NT2/D1 (cell line): ENCODE measurements around the gene KLHL18.
"Not testable (repeated sequence)": the region's sequence is repeated elsewhere in the genome, so short reads cannot be mapped to it uniquely, and the experiment has no call there.

Experiments
- DNase-seq: peaks from one replicate; pipeline ENCODE4 v3.0.0-alpha.2; 2011; ENCODE audit warnings: low read depth, low spot score
- H3K27me3 ChIP-seq: 2 replicates; pipeline ENCODE4 v1.6.0; 2011; ENCODE audit warnings: mild to moderate bottlenecking; ENCODE audit not compliant: insufficient read length, insufficient read depth
- H3K36me3 ChIP-seq: 2 replicates; pipeline ENCODE4 v1.6.1; 2011; ENCODE audit warnings: mild to moderate bottlenecking, low read length, mixed read lengths; ENCODE audit not compliant: insufficient read depth, insufficient read length
- H3K4me1 ChIP-seq: 2 replicates; pipeline ENCODE4 v1.5.1; 2011; ENCODE audit not compliant: insufficient read depth, insufficient read length
- H3K4me3 ChIP-seq: 2 replicates; pipeline ENCODE4 v1.5.1; 2011; ENCODE audit warnings: low read depth; ENCODE audit not compliant: insufficient read length
- H3K9ac ChIP-seq: 2 replicates; pipeline ENCODE4 v1.6.0; 2011; ENCODE audit warnings: low read depth; ENCODE audit not compliant: insufficient read length
- H3K9me3 ChIP-seq: 2 replicates; pipeline ENCODE4 v1.5.1; 2011; ENCODE audit warnings: mild to moderate bottlenecking, low read length; ENCODE audit not compliant: insufficient read depth
- SUZ12 ChIP-seq: IDR thresholded peaks from 2 replicates; pipeline ENCODE4 v1.6.1; 2011; ENCODE audit not compliant: insufficient read length, insufficient read depth; ENCODE audit errors: extremely low read depth
- YY1 ChIP-seq: IDR thresholded peaks from 2 replicates; pipeline ENCODE4 v1.6.1; 2011; ENCODE audit not compliant: insufficient read length, insufficient read depth
- ZNF274 ChIP-seq: IDR thresholded peaks from 2 replicates; pipeline ENCODE4 v1.6.1; 2011; ENCODE audit warnings: mild to moderate bottlenecking, low read depth, low read length

The KLHL18 gene

DNA sequence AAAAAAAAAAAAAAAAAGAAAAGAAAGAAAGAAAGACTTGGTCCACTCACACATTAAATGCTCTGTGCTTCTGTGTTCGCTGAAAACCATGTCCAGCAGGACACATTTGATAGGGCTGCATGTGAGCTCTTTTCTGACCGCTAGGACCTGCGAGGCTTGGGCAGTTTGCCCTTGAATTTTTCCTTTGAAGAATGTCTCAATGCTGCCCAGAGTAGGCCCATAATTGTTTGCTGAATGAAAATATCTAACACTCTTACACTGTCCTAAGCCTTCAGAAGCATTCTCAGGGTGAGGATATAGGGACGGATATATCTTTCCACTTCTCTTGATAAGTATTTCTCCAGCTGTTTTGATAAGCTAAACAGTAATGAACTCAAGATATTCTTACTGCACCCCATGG is 6.2 kb upstream of the KLHL18 start:
- peaks cover 9% of the 10 kb centered on the region for H3K36me3 ChIP-seq
- no peak overlapping the region for H3K9ac ChIP-seq
- peaks cover 7% of the 10 kb centered on the region for H3K4me1 ChIP-seq
- TF ChIP-seq ZNF274 (no peak), YY1 (no peak), SUZ12 (no peak)
- no peak for DNase-seq
- H3K4me3 ChIP-seq, result no peak overlapping the region
- H3K27me3 ChIP-seq, result no peaks in the 10 kb centered on the region
- H3K9me3 ChIP-seq, result no peaks in the 10 kb centered on the region

GRCh38 chr3:47280519-47280918 is 2.2 kb upstream of the KLHL18 start:
- Histone ChIP-seq H3K4me1 (peaks cover 7% of the 10 kb centered on the region), H3K27me3 (no peaks in the 10 kb centered on the region), H3K4me3 (no peak overlapping the region), H3K9me3 (no peaks in the 10 kb centered on the region), H3K36me3 (peaks cover 15% of the 10 kb centered on the region), H3K9ac (no peak overlapping the region)
- no peak for DNase-seq
- no peak for TF ChIP-seq YY1
- no peak for TF ChIP-seq ZNF274
- no peak for TF ChIP-seq SUZ12

DNA sequence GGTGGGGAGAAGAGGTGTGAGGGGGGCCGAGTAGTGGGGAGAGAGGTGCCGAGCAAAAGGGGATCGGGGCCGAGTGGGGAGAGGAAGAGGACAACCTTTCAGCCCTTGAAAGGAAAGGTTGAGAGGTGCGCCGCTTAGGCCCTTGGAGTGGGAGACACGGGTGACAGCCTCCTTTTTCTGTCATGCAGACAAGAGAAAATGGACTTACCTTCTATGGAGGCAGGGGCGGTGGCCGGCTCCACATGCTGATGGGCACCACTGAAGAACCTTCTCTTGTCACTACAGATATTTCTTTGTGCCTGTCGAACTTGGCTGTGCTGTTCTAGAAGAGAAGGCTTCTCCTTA is 421 bp downstream of the KLHL18 start:
- Histone ChIP-seq H3K9me3 (no peaks in the 10 kb centered on the region), H3K4me3 (peak overlapping the region; percentile 97), H3K4me1 (peaks cover 7% of the 10 kb centered on the region), H3K36me3 (peaks cover 36% of the 10 kb centered on the region), H3K9ac (peak overlapping the region; percentile 95), H3K27me3 (no peaks in the 10 kb centered on the region)
- no peak for DNase-seq
- TF ChIP-seq ZNF274, result no peak
- no peak for TF ChIP-seq SUZ12
- no peak for TF ChIP-seq YY1

DNA sequence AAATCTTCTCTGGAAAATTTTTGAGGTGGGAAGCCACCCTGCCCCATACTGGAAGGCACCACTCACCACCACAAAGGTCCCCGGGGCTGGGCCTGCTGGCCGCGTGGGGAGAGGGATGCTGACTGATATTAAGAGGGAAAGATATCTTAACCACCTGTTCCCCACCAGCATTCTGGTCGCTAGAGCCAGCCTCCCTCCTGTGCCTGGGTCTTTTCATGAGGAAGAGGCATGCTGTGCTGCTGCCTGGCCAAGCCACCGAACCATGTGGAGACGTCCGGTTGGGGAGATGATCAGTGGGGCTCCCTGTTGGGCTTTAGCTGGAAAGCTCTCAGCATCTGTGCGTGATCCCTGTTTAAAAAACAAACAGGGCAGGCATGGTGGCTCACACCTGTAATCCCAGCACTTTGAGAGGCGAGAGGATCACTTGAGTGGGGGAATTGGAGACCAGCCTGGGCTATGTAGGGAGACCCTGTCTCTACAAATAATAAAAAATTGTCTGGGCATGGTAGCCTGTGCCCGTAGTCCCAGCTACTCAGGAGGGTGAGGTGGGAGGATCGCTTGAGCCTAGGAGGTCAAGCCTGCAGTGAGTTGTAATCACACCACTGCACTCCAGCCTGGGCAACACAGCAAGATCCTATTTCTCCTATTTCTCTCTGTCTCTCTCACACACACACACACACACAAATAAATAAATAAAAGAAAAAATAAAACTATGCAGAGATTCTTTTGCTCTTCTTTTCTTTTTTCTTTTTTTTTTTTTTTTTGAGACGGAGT is 1.0 kb downstream of the KLHL18 start:
- peak overlapping the region; percentile 95 for H3K9ac ChIP-seq
- DNase-seq, result no peak
- H3K27me3 ChIP-seq, result no peaks in the 10 kb centered on the region

DNA sequence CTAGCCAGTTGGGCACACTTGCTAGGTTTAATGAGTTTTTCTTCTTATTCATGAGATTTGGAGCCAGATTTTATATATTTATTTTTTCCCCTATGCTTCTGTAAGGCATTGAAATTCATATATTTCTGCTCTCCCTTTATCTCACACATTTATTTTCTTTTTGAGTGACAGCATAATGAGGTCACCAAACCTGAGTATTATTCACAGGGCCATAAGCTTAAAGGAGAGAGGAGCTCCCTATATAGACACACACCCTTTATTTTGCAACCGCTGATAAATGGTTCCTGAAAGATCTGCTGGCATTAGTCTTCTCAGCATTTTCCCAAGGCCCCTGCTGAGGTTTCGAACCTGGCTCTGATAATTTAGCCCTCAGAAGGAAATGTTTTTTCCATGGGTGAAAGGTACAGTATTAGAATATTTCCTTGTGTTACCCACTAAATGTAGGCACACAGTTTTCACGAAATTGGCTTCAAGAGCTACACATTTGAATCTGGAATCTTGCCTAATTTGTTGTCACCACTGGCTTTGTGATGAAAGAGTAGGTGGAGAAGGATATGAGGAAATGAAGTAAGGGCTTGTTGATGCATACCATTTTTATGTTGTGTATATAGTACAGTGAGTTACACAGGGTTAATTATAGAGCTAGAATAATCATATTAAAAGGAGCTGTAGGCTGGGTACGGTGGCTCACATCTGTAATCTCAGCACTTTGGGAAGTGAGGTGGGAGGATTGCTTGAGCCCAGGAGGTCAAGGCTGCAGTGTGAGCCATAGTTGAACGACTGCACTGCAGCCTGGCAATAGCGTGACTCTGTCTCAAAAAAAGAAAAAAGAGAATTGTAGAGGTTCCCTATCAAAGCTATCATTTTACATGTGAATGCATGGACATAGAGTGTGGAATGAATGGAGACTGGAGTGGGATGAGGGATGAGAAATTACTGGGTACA is 6.5 kb downstream of the KLHL18 start:
- H3K27me3 ChIP-seq, result no peaks in the 10 kb centered on the region
- no peaks in the 10 kb centered on the region for H3K4me1 ChIP-seq
- TF ChIP-seq YY1, result no peak
- no peak for TF ChIP-seq SUZ12
- TF ChIP-seq ZNF274, result no peak
- no peak for DNase-seq
- no peak overlapping the region for H3K9ac ChIP-seq
- no peaks in the 10 kb centered on the region for H3K9me3 ChIP-seq
- H3K36me3 ChIP-seq, result peaks cover 67% of the 10 kb centered on the region
- no peak overlapping the region for H3K4me3 ChIP-seq

More for the DNA sequence above, 1.0 kb downstream of the KLHL18 start:
- Histone ChIP-seq H3K36me3 (peaks cover 42% of the 10 kb centered on the region), H3K9me3 (no peaks in the 10 kb centered on the region), H3K4me1 (peaks cover 7% of the 10 kb centered on the region), H3K4me3 (peak overlapping the region; percentile 97)
- no peak for TF ChIP-seq SUZ12
- no peak for TF ChIP-seq ZNF274
- TF ChIP-seq YY1, result no peak

DNA sequence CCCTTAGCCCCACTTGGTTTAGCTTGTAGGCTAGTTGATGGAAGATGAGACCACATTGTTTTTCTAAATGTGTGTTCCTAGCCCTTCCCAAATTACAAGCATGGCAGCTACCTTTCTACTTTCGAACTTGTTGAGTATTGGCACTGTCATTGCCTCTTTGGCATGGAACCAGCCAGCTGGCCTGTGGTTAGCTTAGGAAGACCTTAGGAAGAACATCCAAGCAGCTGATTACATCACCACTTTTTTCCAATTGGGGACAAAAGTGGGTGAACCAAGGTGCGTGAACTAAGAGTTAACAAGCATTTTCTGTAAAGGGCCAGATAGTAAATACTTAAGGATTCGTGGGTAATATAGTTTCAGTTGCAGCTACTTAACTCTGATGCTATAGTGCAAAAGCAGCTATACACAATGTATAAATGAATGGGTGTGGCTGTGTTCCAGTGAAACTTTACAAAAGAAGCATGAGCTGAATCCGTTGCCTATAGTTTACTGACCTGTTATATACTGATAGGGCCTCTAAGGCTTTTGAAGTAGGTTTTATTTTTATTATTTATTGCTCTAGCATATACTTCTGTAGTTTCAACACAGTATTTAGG is 8.5 kb downstream of the KLHL18 start:
- Histone ChIP-seq H3K36me3 (peaks cover 70% of the 10 kb centered on the region), H3K4me3 (no peak overlapping the region), H3K27me3 (no peaks in the 10 kb centered on the region), H3K9me3 (no peaks in the 10 kb centered on the region), H3K4me1 (no peaks in the 10 kb centered on the region), H3K9ac (no peak overlapping the region)
- TF ChIP-seq SUZ12 (no peak), ZNF274 (no peak), YY1 (no peak)
- no peak for DNase-seq

DNA sequence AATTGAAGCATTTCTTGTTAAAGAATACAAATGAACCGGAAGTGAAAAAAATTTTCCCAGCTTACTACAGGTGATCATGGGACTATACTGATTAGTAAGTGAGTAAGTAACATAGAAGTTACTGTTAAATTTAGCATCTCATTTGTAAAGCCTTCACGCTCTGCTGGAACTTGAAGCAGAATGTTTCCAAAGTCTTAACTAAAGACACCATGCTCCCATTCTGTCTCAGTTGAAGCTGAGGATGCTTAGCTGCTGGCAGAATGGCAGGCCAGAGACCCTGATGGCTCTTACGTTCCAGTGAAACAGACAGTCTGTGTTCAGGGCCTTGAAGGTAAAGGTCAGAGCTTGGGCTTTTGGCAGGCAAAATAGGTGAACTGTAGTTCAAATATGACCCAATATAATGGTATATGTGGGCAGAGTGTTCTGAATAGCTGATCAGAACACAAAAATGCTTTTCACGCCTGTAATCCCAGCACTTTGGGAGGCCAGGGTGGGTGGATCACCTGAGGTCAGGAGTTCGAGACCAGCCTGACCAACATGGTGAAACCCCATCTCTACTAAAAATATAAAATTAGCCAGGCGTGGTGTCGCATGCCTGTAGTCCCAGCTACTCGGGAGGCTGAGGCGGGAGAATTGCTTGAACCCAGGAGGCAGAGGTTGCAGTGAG is 9.1 kb downstream of the KLHL18 start:
- DNase-seq, H3K4me3 ChIP-seq, H3K9me3 ChIP-seq, H3K9ac ChIP-seq, H3K27me3 ChIP-seq, H3K4me1 ChIP-seq: not testable (repeated sequence)
- H3K36me3 ChIP-seq, result peaks cover 64% of the 10 kb centered on the region
